ENCODE measurements around the gene PRRC2B.

PRRC2B gene

DNA sequence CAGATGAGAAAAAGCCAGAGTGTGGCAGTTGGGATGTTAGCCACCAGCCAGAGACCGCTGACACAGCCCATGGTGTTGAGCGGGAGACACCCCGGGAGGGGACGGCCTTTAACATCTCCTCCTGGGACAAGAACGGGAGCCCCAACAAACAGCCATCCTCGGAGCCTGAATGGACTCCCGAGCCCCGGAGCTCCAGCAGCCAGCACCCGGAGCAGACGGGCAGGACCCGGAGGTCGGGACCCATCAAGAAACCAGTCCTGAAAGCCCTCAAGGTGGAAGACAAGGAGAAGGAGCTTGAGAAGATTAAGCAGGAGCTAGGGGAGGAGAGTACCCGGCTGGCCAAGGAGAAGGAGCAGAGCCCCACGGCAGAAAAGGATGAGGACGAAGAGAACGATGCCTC lies 80.8 kb downstream of the PRRC2B start:
- DNase-seq: no peak

DNA sequence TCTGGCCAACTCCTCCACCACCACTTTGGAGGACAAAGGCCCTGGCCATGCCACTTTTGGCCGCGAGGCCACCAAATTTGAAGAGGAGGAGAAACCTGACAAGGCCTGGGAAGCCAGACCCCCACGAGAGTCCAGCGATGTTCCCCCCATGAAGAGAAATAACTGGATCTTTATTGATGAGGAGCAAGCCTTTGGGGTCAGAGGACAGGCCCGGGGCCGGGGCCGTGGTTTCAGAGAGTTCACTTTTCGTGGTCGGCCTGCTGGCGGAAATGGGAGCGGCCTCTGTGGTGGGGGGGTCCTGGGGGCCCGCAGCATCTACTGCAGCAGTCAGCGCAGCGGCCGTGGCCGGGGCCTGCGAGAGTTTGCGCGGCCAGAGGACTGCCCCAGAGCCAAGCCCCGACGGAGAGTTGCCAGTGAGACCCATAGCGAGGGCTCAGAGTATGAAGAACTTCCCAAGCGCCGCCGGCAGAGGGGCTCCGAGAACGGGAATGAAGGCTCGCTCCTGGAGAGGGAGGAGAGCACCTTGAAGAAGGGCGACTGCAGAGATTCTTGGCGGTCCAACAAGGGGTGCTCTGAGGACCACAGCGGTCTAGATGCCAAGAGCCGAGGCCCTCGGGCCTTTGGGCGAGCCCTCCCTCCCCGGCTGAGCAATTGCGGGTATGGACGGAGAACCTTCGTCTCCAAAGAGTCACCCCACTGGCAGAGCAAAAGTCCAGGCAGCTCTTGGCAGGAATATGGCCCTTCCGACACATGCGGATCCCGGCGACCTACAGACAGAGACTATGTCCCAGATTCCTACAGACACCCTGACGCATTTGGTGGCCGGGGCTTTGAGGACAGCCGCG lies 81.4 kb downstream of the PRRC2B start:
- DNase-seq: no peak

DNA sequence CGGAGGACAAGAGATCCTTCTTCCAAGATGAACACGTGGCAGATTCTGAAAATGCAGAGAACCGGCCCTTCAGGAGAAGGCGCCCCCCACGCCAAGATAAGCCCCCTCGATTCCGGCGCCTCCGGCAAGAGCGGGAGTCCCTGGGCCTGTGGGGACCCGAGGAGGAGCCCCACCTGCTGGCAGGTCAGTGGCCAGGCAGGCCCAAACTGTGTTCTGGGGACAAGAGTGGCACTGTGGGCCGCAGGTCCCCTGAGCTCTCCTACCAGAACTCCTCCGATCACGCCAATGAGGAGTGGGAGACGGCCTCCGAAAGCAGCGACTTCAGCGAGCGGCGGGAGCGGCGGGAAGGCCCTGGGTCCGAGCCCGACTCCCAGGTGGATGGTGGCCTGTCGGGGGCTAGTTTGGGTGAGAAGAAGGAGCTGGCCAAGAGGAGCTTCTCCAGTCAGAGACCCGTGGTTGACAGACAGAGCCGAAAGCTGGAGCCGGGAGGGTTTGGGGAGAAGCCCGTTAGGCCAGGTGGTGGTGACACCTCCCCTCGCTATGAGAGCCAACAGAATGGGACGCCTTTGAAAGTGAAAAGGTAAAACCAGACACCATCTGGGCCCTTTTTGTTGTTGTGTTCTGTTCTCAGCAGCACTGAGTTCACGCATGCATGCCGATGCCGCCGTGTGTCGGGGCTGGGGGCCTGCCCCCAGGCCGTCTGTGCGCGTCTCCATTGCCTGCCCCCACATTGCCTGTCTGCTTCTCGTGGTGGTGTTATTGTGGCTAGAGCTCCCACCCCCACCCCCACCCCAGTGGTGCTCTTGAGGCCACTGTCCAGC lies 82.3 kb downstream of the PRRC2B start:
- DNase-seq: no peak

DNA sequence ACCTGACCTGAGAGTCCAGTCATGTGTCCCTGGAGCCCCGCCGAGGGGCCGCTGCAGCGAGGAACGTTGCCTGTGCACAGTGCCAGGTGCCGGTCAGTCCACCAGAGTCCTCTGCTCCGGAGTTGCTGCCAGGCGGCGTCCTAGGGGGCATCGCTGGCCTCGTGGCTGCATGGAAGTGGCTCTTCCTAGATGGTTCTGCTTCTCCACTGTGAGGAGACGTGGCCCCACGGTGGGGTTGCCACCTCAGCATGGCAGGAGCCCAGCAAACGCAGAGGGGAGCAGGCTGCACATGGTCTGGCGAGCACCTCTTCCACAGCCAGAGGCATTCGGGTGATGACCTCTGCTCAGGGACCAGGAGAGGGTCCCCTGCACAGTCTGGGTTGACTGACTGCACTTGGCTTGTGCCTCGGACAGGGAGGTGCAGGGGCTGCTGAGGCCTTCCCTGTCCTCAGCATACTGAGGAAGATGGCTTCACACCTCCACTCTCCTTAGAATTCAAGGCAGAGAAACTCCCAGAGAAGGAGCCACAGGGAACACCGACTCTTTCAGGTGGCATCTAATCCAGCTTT lies 83.0 kb downstream of the PRRC2B start:
- no peak for DNase-seq

DNA sequence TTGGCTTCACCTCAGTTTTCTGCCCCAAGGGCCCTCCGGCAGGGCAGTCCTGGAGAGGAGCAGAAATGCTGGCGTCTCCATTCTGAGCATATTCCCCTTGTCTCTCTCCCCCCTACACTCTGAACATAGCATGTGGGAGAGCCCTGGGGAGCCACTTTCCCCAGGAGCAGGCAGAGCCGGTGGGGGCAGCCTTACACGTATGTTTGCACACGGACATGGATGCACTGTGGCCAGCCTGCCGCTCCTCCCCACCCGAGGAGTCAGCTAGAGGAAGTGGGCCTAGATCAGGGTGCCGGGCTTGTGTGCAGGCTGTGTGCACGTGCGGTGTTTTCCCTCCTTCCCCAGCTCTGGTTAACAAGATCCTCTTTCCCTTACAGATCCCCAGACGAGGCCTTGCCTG lies 83.5 kb downstream of the PRRC2B start:
- no peak for DNase-seq

DNA sequence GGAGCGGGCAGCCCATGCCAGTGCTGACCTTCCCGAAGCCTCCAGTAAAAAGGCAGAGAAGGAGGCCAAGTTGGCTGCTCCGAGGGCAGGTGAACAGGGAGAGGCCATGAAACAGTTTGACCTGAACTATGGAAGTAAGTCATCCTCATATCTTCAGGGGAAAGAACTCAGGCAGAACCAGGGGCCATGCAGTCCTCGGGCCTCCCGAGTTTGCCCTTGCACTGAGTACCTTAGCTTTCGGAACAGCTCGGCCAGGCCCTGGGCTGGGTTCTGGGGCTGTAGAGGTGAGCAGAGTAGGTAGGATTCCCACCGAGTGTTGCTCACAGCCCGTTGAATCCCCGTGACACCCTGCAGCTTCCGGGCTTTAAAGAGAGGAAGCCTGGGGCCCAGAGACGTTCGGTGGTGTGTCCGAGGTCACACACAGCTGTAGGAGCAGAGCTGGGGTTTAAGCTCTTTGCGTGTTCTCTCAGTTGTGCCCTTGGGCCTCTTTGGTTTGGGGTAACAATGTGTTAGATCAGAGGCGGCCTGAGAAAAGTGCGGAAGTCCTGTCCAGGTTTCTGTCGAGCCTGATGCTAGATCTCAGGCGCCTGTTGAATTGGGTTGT lies 84.0 kb downstream of the PRRC2B start:
- DNase-seq: no peak

DNA sequence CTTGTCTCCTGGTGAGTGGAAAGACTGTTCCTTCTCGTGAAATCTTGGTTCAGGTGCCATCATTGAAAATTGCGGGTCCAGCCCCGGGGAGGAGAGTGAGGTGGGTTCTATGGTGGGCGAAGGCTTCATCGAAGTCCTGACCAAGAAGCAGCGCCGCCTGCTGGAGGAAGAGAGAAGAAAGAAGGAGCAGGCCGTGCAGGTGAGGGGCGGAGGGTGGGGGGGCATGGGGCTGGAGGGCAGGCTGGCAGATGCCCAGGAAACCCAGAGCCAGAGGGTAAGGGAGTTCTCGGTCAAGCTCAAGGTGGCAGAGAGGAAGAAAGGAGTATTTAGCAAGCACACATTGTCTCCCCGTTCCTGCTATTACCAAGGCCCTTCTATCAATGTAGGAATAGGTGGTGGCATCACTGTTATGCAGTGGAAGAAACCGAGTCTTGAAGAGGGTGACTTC lies 84.6 kb downstream of the PRRC2B start:
- no peak for DNase-seq

DNA sequence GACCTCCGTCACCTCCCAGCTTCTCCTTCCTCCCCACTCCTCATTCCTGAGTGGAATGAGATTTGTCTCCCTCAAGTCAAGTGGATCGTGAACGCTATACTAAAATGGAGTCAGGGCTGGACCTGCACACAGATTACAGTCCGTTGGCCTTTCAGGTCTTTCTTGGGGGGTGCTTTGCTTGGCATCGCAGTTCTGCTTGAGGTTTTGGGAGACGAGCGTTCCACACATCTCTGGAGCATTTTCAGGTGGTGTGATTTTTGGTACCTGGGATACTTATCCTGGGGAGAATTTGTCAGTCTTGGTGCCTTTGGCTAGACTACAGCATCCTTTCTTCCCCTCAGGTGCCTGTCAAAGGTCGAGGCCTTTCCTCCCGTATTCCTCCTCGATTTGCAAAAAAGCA lies 85.0 kb downstream of the PRRC2B start:
- DNase-seq: no peak

DNA sequence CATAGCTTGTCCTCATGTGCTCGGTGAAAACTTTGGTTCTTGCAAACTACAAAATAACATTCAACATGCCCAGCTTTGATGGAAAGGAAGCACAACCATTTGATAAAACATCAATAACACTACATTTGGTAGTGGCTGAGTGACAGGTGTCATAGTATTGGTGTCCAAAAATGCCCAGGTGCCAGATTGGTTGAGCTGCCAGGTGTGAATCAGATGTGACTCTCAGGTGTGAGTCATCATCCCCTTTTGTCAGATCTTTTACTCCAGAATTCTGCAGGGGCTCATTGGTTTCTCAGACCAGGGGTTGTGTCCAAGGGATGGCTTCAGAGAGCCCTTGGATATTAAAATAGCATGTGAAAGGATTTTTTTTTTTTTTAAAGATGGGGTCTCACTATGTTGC lies 86.4 kb downstream of the PRRC2B start:
- DNase-seq: no peak

DNA sequence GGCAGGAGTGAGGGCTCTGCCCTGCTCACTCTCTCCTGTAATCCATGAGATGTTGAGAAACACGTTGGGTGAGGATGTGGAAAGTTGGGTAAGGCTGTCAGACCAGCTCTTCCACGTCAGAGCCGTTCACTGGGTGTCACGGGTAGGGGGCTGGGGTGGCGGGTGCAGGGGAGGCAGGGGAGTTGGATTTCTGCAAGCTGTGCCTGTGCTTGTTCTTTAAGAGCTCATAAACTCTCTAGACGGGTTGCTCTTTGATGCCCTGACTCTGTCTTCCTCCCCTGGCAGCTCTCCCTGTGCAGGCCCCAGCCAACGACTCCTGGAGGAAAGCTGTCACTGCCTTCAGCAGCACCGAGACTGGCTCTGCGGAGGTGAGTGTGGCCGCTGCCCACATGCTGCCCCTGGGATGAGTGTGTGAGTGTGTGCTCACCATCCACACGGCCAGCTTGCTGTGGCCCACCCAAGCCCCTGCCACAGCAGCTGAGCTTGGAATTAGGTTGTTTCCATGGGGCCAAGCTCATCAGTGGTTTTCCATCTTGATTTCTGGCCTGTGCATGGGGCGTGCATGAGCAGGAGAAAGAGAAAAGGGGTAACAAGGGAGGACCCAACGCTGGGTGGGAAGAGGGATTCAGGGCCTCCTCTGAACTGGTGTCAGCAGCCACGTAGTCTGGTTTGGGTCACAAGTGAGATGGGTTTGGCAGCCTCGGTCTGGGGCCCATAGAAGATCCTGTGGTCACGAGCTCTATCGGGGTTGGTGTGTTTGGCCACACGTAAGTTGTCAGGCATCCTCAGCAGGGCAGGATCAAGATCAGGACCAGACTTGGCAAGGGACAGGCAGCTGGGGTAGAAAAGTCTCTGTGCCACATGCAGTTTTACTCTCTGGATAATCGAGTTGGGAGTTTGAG lies 87.8 kb downstream of the PRRC2B start:
- DNase-seq: no peak

DNA sequence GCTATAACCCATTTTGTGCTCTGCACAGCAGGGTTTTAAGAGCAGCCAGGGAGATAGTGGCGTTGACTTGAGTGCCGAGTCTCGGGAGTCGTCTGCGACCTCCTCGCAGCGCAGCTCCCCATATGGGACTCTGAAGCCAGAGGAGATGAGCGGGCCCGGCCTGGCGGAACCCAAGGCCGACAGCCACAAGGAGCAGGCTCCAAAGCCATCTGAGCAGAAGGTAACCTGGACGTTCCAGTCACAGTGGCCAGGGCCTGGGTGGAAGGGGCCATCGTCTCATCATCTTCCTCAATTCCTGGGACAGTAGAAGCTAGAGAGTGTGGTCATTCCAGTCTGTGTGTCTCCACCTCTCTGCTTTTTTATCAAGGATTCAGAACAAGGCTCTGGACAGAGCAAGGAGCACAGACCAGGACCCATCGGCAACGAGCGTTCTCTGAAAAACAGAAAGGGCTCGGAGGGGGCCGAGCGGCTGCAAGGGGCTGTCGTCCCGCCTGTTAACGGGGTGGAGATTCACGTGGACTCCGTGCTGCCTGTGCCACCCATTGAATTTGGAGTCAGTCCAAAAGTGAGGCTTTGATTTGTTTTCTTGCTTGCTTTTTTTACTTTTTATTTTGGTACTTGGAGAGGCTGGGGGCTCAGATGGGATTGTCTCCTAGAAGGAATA lies 88.6 kb downstream of the PRRC2B start:
- no peak for DNase-seq

DNA sequence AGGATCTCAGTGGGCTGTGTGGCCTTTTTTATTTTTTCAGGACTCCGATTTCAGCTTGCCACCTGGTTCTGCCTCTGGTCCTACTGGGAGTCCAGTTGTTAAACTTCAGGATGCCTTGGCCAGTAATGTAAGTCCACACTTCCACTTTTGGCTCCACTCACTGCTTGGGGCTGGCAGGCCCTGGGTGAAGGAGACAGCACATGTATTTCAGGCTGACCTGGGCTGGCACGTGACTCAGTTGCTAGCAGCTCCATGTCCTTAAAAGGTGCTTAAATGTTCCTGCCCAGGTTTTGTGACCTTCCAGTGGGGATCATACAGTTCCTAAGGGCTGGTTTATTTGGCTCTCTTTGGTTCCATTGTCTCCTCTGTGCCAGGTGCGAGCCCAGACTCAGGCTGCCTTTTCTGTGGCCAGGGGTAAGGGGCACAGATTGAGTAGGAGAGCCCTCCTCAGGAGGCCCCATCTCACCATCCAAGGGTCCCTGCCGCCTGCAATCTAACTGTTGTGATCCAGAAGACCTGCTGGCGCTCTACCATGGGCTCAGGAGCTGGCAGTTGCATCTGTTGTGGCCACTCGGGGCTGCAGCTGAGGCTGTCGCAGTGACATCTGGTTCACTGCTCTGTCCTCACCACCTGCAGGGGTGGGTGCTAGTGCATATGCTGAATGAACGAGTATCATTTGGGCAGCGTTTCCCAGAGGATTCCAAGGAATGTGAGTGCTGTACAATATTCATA lies 89.6 kb downstream of the PRRC2B start:
- no peak for DNase-seq

DNA sequence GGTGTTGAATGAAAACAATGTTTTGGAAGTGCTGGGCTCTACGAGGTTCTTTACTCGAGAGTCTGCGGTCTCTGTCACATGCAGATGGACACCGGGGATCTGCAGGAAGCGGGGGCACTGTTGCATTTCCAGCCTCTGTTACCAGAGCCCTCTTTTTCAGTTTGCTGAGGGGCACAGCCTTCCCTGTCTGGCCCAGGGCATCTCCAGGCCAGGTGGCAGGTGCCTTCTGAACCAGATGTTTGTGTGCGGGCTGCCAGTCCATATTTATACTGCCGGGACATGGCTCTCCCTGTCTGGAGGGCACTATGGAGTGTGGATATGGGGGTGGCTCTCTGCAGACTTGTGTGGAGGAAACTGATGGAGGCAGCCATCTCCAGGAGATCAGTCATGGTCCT lies 90.2 kb downstream of the PRRC2B start:
- no peak for DNase-seq

DNA sequence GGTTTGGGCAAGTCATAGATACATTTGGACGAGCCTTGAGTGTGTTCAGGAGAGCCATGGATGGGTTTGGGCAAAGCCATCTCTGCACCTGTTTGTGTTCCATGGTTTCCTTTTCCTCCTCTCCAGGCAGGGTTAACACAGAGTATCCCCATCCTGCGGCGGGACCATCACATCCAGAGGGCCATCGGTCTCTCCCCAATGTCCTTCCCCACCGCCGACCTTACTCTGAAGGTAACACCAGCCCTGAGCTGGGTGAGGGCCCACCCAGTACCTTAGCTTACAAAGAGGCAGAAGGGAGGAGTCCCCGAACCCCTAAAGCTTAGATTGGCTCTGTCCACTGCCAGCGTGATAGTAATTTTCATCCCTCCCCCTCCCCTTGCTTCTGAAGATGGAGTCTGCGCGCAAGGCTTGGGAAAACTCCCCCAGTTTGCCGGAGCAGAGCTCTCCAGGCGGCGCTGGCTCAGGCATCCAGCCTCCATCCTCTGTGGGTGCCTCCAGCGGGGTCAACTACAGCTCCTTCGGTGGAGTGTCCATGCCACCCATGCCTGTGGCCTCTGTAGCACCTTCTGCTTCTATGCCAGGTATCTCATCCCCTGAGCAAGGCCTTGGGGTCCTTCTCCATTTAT lies 90.8 kb downstream of the PRRC2B start:
- DNase-seq: no peak

DNA sequence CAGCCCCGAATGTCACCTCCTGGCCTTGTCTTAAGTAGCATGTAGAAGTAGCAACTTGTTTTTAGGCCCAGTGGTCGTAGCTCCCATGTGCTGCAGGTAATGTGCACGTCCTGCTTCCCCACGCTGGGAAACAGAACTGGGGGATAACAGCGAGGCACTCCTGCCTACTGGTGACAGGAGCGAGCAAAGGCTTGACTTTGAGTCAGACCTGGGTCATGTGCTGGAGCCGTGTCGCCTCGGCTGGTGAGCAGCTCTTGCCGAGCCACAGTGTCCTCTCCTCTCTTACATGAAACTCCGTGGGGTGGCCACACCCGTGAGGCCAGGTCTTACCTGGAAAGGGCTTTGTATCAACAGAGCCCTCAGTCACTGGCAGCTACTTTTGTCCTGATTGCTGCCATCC lies 91.3 kb downstream of the PRRC2B start:
- DNase-seq: no peak

DNA sequence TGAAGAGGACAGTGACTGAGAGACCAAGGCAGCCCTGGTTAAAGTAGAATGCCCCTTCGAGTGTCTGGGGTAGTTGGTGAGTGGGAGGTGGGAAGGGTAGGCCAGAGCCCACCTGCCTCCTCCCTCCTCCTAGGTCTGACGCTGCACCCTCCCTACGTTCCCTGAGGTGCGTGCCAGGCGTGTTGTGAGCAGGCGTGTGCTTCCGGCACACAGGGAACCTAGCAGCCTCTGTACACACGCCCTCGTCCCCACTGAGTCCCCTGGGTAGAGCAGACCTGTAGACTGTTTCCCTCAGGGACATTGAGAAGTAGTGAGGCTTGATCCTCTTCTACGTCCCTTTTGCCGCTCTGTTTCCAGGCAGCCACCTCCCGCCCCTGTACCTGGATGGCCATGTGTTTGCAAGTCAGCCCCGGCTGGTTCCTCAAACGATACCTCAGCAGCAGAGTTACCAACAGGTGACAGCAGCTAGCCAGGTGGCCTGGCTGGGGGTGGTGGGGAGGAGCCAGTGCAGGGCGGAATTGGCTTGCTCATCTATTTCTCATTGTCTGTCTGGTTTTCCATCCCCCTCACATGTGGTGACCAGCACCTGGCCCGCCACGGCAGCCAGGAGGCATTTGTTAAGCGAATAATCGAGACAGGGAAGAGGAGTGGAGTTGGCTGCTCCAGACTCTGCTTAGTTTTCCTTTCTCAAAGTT lies 92.0 kb downstream of the PRRC2B start:
- no peak for DNase-seq

DNA sequence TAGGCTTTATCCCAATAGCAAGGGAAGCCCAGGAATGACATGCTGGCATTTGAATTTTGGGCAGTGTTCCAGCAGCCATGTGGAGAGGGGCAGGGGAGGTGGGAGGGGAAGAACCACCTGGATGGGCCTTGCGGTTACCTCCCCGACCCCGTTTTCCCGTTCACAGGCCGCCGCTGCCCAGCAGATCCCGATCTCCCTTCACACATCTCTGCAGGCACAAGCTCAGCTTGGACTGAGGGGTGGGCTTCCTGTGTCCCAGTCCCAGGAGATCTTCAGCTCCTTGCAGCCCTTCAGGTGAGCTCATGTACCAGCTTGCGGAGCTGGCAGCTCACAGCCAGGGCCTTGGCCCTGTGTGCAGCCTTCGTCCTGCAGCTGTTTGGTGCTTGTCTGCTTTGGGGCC lies 93.1 kb downstream of the PRRC2B start:
- no peak for DNase-seq

DNA sequence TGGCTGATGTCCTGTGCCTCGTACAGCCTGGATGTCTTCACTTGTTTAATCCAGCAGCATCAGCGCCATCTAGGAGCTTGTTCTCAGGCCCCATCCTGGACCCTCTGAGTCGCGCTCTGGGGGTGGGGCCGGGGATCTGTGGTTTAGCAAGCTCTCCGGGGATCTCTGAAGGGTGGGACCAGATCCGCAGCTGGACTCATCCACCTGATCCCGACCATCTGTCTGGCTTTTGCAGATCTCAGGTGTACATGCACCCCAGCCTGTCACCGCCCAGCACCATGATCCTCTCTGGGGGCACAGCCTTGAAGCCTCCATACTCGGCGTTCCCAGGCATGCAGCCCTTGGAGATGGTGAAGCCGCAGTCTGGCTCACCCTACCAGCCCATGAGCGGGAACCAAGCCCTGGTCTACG lies 93.7 kb downstream of the PRRC2B start:
- DNase-seq: no peak

DNA sequence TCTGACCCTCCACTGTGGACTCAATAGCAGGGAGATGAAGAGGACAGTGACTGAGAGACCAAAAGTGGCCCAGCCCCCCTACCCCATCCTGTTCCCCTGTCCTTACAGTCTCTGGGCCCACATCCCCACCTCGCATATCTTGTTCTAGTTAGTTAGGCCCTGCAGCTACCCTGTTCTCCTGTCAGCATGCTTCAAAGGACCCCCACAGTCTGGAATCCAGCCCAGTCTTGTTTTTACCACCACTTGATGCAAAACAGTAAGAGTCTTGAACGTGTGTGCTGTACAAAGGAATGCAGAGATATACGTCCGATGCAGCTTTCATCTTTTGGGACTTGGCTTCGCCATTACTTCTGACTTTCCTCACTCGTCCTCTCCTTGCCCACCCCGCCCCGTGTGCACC lies 96.6 kb downstream of the PRRC2B start:
- no peak for DNase-seq

All from DMS79 (cell line).